HG02943 (cell line): ENCODE data around the gene P3H3.

ENCODE experiments used
- ATAC-seq: cut with Tn5 transposase; IDR thresholded peaks from one replicate; pipeline ENCODE4 v1.9.1; 2021; ENCODE audit warnings: mild to moderate bottlenecking, low read depth, moderate library complexity; ENCODE audit not compliant: unreplicated experiment

The P3H3 gene

GRCh38 chr12:6827982-6828780, at the start of gene P3H3:
Gene P3H3, plus strand, starts transcription at chr12:6828407. Its CDS starts 34 bp downstream, at chr12:6828441.
- no peak for ATAC-seq

- peak; percentile 73 for ATAC-seq
Measured at GRCh38 chr12:6778574-6779550, 49.3 kb upstream of the P3H3 start.

GRCh38 chr12:6779708-6780432, 48.3 kb upstream of the P3H3 start:
- ATAC-seq, result no peak

GRCh38 chr12:6780573-6780972, 47.6 kb upstream of the P3H3 start:
- ATAC-seq, result no peak

GRCh38 chr12:6782119-6782518, 46.1 kb upstream of the P3H3 start:
- ATAC-seq, result no peak

GRCh38 chr12:6782850-6783566, 45.2 kb upstream of the P3H3 start:
- no peak for ATAC-seq

GRCh38 chr12:6783828-6784227, 44.4 kb upstream of the P3H3 start:
- ATAC-seq, result no peak

- ATAC-seq, result no peak
Measured at GRCh38 chr12:6784296-6784695, 43.9 kb upstream of the P3H3 start.

- no peak for ATAC-seq
Measured at GRCh38 chr12:6784761-6785160, 43.4 kb upstream of the P3H3 start.

- no peak for ATAC-seq
Measured at GRCh38 chr12:6786416-6787094, 41.7 kb upstream of the P3H3 start.

GRCh38 chr12:6787309-6787708, 40.9 kb upstream of the P3H3 start:
- ATAC-seq, result no peak

- no peak for ATAC-seq
Measured at GRCh38 chr12:6788972-6789924, 39.0 kb upstream of the P3H3 start, which contains the start of gene CD4. Gene CD4, plus strand, starts transcription at chr12:6789528. Its CDS starts 10,611 bp downstream, at chr12:6800139.

- no peak for ATAC-seq
Measured at GRCh38 chr12:6790496-6791150, 37.6 kb upstream of the P3H3 start.

- no peak for ATAC-seq
Measured at GRCh38 chr12:6791931-6792520, 36.2 kb upstream of the P3H3 start.

- ATAC-seq, result no peak
Measured at GRCh38 chr12:6792522-6793201, 35.5 kb upstream of the P3H3 start.

- ATAC-seq, result no peak
Measured at GRCh38 chr12:6795088-6795487, 33.1 kb upstream of the P3H3 start.

GRCh38 chr12:6796576-6796975, 31.6 kb upstream of the P3H3 start:
- no peak for ATAC-seq
